IPS-20b (cell line): Measurements from ENCODE around the gene ERRFI1.

Source experiments
- H3K27ac ChIP-seq: one replicate; pipeline ENCODE4 v1.5.1; 2013; ENCODE audit warnings: low read length
- H3K27me3 ChIP-seq: 2 replicates; pipeline ENCODE4 v1.6.1; 2013; ENCODE audit warnings: mild to moderate bottlenecking, low read length, inconsistent platforms; ENCODE audit not compliant: insufficient read depth
- H3K36me3 ChIP-seq: 2 replicates; pipeline ENCODE4 v1.6.1; 2013; ENCODE audit warnings: low read depth, mild to moderate bottlenecking, inconsistent platforms, low read length, moderate library complexity; ENCODE audit not compliant: insufficient read depth
- H3K4me1 ChIP-seq: 2 replicates; pipeline ENCODE4 v1.6.1; 2013; ENCODE audit warnings: mild to moderate bottlenecking, control low read depth, inconsistent platforms, low read length, moderate library complexity; ENCODE audit not compliant: insufficient read depth
- H3K4me3 ChIP-seq: 2 replicates; pipeline ENCODE4 v1.5.1; 2013; ENCODE audit warnings: mild to moderate bottlenecking, low read length, inconsistent platforms
- H3K9ac ChIP-seq: 2 replicates; pipeline ENCODE4 v1.6.1; 2013; ENCODE audit warnings: low read depth, mild to moderate bottlenecking, inconsistent platforms, low read length, moderate library complexity
- H3K9me3 ChIP-seq: 2 replicates; pipeline ENCODE4 v1.6.1; 2013; ENCODE audit warnings: mild to moderate bottlenecking, low read depth, low read length, inconsistent platforms; ENCODE audit not compliant: insufficient read depth

ERRFI1 gene

DNA sequence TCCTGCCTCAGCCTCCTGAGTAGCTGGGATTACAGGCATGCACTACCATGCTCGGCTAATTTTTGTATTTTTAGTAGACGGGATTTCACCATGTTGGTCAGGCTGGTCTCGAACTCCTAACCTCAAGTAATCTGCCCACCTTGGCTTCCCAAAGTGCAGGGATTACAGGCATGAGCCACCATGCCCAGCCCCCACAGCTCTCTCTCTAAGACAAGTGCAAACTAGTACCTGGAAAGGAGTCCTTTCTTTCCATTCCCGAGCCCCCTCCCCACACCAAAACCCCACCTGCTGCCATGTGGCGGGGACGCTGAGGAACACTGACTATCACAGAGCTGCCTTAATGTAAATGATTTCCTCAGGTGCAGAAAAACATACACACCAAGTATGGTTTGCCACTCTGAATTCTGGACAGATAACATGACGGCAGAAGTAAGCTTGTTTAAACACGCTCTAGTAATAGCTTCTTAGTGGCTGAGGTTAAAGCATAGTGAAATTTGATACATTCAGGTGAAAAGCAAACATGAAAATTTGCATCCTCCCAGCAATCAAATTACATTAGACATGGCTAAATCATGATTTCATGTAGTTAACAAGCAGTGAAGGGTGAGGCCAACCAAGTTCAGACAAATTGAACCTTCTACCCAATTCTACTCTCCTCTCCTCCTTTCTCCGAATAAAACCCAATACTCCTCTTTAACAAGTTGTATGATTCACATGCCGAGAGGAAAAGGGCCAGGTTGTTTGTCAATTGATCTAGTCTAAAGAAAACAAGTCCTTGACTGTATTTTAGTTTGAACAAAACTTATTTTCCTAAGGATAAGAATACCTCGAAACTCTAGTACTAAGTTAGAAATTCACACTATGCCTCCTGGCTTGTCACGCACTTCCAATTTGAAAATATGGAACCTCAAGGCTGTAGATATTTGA is 19.8 kb downstream of the ERRFI1 start:
- H3K4me1 ChIP-seq: peaks cover 21% of the 10 kb centered on the region
- no peaks in the 10 kb centered on the region for H3K27me3 ChIP-seq
- H3K27ac ChIP-seq: no peak overlapping the region
- no peak overlapping the region for H3K4me3 ChIP-seq
- H3K9ac ChIP-seq: peak overlapping the region; percentile 30; the same call in 1 of the 2 replicates
- no peaks in the 10 kb centered on the region for H3K9me3 ChIP-seq
- H3K36me3 ChIP-seq: peaks cover 19% of the 10 kb centered on the region

DNA sequence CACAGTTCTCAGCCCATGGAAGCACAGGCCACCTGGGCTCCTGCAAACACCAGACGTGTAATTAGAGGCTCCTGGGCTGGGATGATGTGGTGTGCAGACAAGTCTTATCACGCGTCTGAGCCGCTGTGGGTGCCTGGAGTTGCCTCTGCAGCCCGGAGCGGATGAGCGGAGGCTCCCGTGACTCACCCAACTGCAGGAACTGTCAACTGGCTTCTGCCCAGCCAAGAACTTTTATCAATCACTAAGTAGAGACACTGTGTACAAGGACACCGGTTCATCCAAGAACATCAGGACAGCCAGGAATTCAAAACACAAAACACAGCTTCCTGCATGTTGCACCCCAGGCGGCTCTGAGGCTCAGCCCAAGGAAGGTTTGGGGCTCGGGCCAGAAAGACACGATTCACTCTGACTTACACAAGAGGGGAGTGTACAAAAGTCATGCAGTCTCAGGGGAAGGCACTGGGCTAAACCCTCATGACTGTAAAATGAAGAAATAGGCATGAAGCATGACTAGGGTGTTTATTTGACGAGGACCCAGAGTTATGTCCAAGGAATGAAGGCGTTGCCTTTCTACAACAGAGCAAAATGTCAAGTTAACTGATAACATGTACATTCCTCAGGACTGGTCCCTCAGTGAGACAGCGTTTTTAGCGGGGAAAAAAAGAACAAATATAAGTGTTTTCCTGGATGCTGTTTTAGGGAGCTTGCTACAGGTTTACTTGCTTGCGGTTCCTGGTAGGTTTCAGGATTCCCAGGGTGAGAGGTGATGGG is 21.1 kb downstream of the ERRFI1 start:
- Histone ChIP-seq H3K36me3 (peaks cover 6% of the 10 kb centered on the region; the same call in 1 of the 2 replicates), H3K9me3 (no peaks in the 10 kb centered on the region), H3K27ac (peak overlapping the region; percentile 46), H3K4me1 (peaks cover 21% of the 10 kb centered on the region), H3K4me3 (no peak overlapping the region), H3K9ac (peak overlapping the region; percentile 2; the same call in 1 of the 2 replicates), H3K27me3 (no peaks in the 10 kb centered on the region)

- no peak overlapping the region for H3K4me3 ChIP-seq
- no peaks in the 10 kb centered on the region for H3K36me3 ChIP-seq
- no peaks in the 10 kb centered on the region for H3K9me3 ChIP-seq
- peaks cover 21% of the 10 kb centered on the region for H3K4me1 ChIP-seq
- H3K27me3 ChIP-seq: no peaks in the 10 kb centered on the region
- peak overlapping the region; percentile 32; the same call in 1 of the 2 replicates for H3K9ac ChIP-seq
- no peak overlapping the region for H3K27ac ChIP-seq
Observed at GRCh38 chr1:8004113-8004802, 21.9 kb downstream of the ERRFI1 start.

DNA sequence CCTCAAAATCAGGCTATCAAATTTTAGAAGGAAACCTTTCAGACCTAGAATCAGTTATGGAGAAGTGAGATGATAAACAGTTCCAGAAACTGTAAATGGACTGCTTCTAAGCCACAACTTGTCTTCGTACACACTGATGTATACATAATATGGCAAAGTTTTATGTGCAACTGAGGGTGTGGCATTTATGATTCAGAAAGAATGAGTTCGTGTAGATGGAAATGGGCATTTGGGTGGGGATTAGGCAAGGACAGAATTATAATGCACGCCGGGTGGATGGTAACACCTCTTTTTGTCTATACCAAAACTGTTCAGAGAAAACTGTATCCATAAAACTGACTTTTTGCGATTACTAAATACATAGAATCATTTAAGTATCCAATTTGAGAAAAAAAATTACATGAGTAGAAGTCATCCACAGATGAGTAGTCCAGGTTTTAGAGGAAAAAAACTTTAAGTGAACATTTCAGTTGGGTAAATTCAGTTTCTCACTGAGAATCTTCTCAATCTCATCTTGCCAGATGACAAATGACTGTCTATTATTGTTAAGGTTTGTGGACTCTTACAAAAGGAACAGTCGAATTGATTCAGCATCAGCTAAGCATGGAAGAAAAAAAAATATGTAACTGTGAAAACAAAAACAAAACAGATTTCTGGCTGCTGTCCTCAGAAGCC is 22.5 kb downstream of the ERRFI1 start:
- H3K9ac ChIP-seq: peak overlapping the region; percentile 32; the same call in 1 of the 2 replicates
- no peak overlapping the region for H3K27ac ChIP-seq
- no peaks in the 10 kb centered on the region for H3K36me3 ChIP-seq
- H3K27me3 ChIP-seq: no peaks in the 10 kb centered on the region
- H3K9me3 ChIP-seq: no peaks in the 10 kb centered on the region
- peaks cover 21% of the 10 kb centered on the region for H3K4me1 ChIP-seq
- no peak overlapping the region for H3K4me3 ChIP-seq

- Histone ChIP-seq H3K36me3 (no peaks in the 10 kb centered on the region), H3K4me1 (peaks cover 21% of the 10 kb centered on the region), H3K27me3 (no peaks in the 10 kb centered on the region), H3K4me3 (no peak overlapping the region), H3K27ac (no peak overlapping the region), H3K9ac (no peak overlapping the region), H3K9me3 (no peaks in the 10 kb centered on the region)
Observed at GRCh38 chr1:8002921-8003320, 23.2 kb downstream of the ERRFI1 start.

GRCh38 chr1:8002329-8002910 is 23.7 kb downstream of the ERRFI1 start:
- H3K4me1 ChIP-seq: peaks cover 21% of the 10 kb centered on the region
- H3K9me3 ChIP-seq: no peaks in the 10 kb centered on the region
- no peak overlapping the region for H3K9ac ChIP-seq
- no peaks in the 10 kb centered on the region for H3K27me3 ChIP-seq
- no peak overlapping the region for H3K4me3 ChIP-seq
- H3K27ac ChIP-seq: no peak overlapping the region
- no peaks in the 10 kb centered on the region for H3K36me3 ChIP-seq

DNA sequence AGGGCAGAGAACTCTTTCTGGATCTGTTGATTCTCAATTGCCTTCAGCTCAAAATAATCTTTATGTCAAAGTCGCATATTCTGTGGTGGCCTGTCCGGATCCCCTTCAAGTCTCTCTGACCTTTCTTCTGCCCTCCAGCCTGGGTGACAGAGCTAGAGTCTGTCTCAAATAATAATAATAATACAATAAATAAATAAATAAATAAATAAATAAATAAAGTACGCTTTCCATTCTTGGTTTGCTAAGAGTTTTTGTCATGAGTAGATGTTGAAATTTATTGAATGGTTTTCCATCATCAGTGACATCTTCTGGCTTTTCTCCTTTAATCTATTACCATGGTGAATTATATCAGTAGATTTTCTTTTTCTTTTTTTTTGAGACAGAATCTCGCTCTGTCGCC is 30.7 kb downstream of the ERRFI1 start:
- H3K27ac ChIP-seq: no peak overlapping the region
- peaks cover 5% of the 10 kb centered on the region; the same call in 1 of the 2 replicates for H3K4me1 ChIP-seq
- peaks cover 1% of the 10 kb centered on the region; the same call in 1 of the 2 replicates for H3K36me3 ChIP-seq
- no peak overlapping the region for H3K9ac ChIP-seq
- no peak overlapping the region for H3K4me3 ChIP-seq
- H3K27me3 ChIP-seq: no peaks in the 10 kb centered on the region
- H3K9me3 ChIP-seq: no peaks in the 10 kb centered on the region

DNA sequence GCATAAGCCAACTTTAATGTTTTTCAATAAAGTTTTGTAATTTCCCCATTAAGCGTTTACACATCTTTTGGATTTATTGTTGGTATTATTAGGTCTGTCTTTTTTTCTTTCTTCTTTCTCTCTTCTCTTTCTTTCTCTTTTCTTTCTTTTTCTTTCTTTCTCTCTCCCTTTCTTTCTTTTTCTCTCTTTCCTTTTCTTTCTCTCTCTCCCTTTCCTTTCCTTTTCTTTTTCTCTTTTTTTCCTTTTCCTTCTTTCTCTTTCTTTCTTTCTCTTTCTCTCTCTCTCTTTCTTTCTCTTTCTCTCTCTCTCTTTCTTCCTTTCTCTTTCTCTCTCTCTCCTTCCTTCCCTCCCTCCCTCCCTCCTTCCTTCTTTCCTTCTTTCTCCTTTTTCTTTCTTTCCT is 31.3 kb downstream of the ERRFI1 start:
- Histone ChIP-seq H3K4me1 (peaks cover 5% of the 10 kb centered on the region; the same call in 1 of the 2 replicates), H3K4me3 (no peak overlapping the region), H3K9me3 (no peaks in the 10 kb centered on the region), H3K27ac (no peak overlapping the region), H3K36me3 (peaks cover 7% of the 10 kb centered on the region; the same call in 1 of the 2 replicates), H3K27me3 (no peaks in the 10 kb centered on the region), H3K9ac (no peak overlapping the region)

- no peaks in the 10 kb centered on the region for H3K27me3 ChIP-seq
- no peak overlapping the region for H3K27ac ChIP-seq
- no peak overlapping the region for H3K9ac ChIP-seq
- no peaks in the 10 kb centered on the region for H3K9me3 ChIP-seq
- H3K36me3 ChIP-seq: peaks cover 9% of the 10 kb centered on the region; the same call in 1 of the 2 replicates
- H3K4me1 ChIP-seq: peaks cover 5% of the 10 kb centered on the region; the same call in 1 of the 2 replicates
- H3K4me3 ChIP-seq: no peak overlapping the region
Observed at GRCh38 chr1:7993593-7994479, 32.3 kb downstream of the ERRFI1 start.

DNA sequence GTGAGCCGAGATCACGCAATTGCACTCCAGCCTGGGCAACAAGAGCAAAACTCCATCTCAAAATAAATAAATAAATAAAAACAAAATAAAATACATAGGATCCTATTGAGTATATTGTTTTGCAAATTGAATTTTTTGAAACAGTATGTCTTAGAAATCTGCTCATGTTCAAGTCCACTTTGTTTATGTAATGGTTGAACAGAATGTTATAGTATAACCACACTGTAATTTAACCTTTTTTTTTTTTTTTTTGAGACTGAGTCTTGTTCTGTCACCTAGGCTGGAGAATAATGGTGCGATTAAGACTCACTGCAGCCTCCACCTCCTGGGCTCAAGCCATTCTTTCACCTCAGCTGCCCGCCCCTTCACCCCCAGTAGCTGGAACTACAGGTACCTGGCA is 33.2 kb downstream of the ERRFI1 start:
- Histone ChIP-seq H3K36me3 (peaks cover 10% of the 10 kb centered on the region; the same call in 1 of the 2 replicates), H3K4me3 (no peak overlapping the region), H3K4me1 (peaks cover 5% of the 10 kb centered on the region; the same call in 1 of the 2 replicates), H3K27ac (no peak overlapping the region), H3K9ac (no peak overlapping the region), H3K9me3 (no peaks in the 10 kb centered on the region), H3K27me3 (no peaks in the 10 kb centered on the region)
